Thyroid gland (tissue), 4 donors: ENCODE measurements around the gene HTR3E.

Experiments
- POLR2A ChIP-seq, 2 donors: fragments of 450-650 bp; IDR thresholded peaks; one replicate each; pipeline ENCODE4 v1.6.1; 2017; ENCODE audit warnings: antibody characterized with exemption in 2 of 2, mild to moderate bottlenecking in 2 of 2, moderate library complexity in 1 of 2
- TF ChIP-seq, protein P1 (sequence below), 6 experiments: fragments of 200-600 bp in 3 of 6; fragments of 450-650 bp in 3 of 6; sonication (generic) in 3 of 6; IDR thresholded peaks; one replicate each; pipeline ENCODE4 v1.5.1; 2016 to 2019; ENCODE audit warnings: antibody characterized with exemption in 6 of 6, mild to moderate bottlenecking in 2 of 6, inconsistent platforms in 1 of 6, moderate library complexity in 1 of 6

GRCh38 chr3:184140436-184140835, 43.6 kb downstream of the HTR3E start:
- TF ChIP-seq, protein P1, sequence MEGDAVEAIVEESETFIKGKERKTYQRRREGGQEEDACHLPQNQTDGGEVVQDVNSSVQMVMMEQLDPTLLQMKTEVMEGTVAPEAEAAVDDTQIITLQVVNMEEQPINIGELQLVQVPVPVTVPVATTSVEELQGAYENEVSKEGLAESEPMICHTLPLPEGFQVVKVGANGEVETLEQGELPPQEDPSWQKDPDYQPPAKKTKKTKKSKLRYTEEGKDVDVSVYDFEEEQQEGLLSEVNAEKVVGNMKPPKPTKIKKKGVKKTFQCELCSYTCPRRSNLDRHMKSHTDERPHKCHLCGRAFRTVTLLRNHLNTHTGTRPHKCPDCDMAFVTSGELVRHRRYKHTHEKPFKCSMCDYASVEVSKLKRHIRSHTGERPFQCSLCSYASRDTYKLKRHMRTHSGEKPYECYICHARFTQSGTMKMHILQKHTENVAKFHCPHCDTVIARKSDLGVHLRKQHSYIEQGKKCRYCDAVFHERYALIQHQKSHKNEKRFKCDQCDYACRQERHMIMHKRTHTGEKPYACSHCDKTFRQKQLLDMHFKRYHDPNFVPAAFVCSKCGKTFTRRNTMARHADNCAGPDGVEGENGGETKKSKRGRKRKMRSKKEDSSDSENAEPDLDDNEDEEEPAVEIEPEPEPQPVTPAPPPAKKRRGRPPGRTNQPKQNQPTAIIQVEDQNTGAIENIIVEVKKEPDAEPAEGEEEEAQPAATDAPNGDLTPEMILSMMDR (IDR thresholded peaks at IDR 0.05) = no peak
- no peak for TF ChIP-seq POLR2A (IDR thresholded peaks at IDR 0.05)
